Right cardiac atrium (tissue), 5 donors: ENCODE results near the gene SLC25A53. TPM values are rescaled to one million over a fixed set of nuclear protein-coding genes. Genes with fewer than 3 reads are reported as not detected.
"Not testable (repeated sequence)": the region's sequence is repeated elsewhere in the genome, so short reads cannot be mapped to it uniquely, and the experiment has no call there.

Experiments used
- ATAC-seq, 2 donors: fragments of 200-7000 bp; cut with Tn5 transposase; one replicate each; pipeline versions ENCODE4 v1.8.0 to v1.9.1; 2020; ENCODE audit warnings: moderate library complexity in 2 of 2, mild to moderate bottlenecking in 1 of 2
- DNase-seq, 3 donors: peaks; one replicate each; pipeline ENCODE4 v3.0.0-alpha.2; 2020
- H3K27ac ChIP-seq: one replicate; pipeline ENCODE4 v1.5.1; 2013; ENCODE audit warnings: mild to moderate bottlenecking, low read length, control low read depth, moderate library complexity
- H3K27me3 ChIP-seq: one replicate; pipeline ENCODE4 v1.6.1; 2013; ENCODE audit not compliant: control insufficient read depth, insufficient read depth
- H3K4me1 ChIP-seq: one replicate; pipeline ENCODE4 v1.6.1; 2013; ENCODE audit warnings: low read length; ENCODE audit not compliant: control insufficient read depth, insufficient read depth
- H3K4me3 ChIP-seq: one replicate; pipeline ENCODE4 v1.5.1; 2013; ENCODE audit warnings: low read length, control low read depth
- H3K9me3 ChIP-seq: one replicate; pipeline ENCODE4 v1.6.1; 2013; ENCODE audit warnings: low read length; ENCODE audit not compliant: control insufficient read depth
- WGBS: extraction: QIAGEN DNeasy Blood & Tissue Kit; methylation state at CpG from one replicate; pipeline ENCODE4 v1.1.7; 2013; 5-methylcytosine and 5-hydroxymethylcytosine counted together
- intact Hi-C, 4 donors: fragments of 100-400 bp; cut with DNase I; formaldehyde crosslinking; loops; one replicate each; pipeline versions ENCODE4 v1.11.0 to v1.14.0; 2022 to 2023
- polyA plus RNA-seq: library from polyadenylated mRNA; stranded (reverse); fragments of 200-250 nt; gene quantifications from one replicate; pipeline ENCODE4 v1.2.3, GENCODE V29; 2013
- total RNA-seq, 4 donors: library from RNA; stranded (reverse); fragmentation: NEBNext Ultra II Directional; extraction: Animal tissue kit (Norgen Biotek cat#: 25700); gene quantifications; one replicate each; pipeline ENCODE4 v1.2.1, GENCODE V29; 2021
- donor health status: healthy with polysubstance abuse.
- donor health status: DM: no; HTN: yes; CAD: no.
- donor health status: DM: no; HTN: no; CAD: no.
- donor health status: DM: no; HTN: yes; CAD: no; lungs with severe emphysema.
- donor health status: DM: yes; HTN: yes; CAD: no.

SLC25A53 gene
- total and polyA plus RNA-seq, 5 donors, result 7.8 to 14.7 (median 12.4) TPM

DNA sequence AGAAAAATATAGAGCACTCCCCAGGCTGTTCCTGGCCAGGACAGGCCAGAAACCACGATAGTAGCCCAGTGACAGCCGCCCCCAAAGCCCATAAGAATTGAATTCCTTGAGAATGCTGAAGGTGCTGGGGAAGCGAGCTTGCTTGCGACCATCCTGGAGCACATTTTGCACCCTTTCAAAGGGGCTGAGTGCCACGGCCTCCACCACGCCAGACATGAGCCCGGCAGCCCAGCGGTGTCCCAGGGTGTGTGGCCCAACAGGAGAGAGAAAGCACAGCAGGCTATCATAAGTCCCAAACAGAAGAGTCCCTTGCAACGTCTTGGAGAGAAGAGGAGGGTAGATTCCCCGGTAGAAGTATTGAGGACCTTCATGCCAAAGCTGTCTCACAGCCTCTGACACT lies 52.1 kb downstream of the SLC25A53 start:
- no peaks in the 10 kb centered on the region for H3K27me3 ChIP-seq

DNA sequence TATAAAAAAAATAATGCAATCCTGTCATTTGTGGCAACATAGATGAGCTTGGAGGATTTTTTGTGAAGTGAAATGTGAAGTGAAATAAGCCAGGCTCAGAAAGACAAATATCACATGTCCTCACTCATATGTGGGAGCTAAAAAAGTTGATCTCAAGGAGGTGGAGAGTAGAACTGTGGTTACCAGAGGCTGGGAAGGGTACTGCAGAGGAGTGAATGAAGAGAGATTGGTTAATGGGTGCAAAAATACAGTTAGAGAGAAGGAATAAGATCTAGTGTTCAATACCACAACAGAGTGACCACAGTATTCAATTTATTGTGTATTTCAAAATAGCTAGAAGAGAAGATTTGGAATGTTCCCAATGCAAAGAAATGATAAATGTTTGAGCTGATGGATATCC lies 57.9 kb downstream of the SLC25A53 start:
- intact Hi-C loops, result loop anchor here in 1 of 4 donors (1.0 kb wide), 1 partner anchor 37 kb away; no protein-coding TSS in a partner anchor
- H3K27me3 ChIP-seq, result no peaks in the 10 kb centered on the region

More for the DNA sequence above, 52.1 kb downstream of the SLC25A53 start:
- DNase-seq, result no peak
- no peaks in the 10 kb centered on the region for H3K9me3 ChIP-seq
- no peaks in the 10 kb centered on the region for H3K4me1 ChIP-seq
- intact Hi-C loops, result no loop called here
- H3K27ac ChIP-seq, result no peak overlapping the region
- WGBS, result 94% methylated on average over 10 of the region's 10 CpGs
- no peak overlapping the region for H3K4me3 ChIP-seq
- ATAC-seq, result no peak

DNA sequence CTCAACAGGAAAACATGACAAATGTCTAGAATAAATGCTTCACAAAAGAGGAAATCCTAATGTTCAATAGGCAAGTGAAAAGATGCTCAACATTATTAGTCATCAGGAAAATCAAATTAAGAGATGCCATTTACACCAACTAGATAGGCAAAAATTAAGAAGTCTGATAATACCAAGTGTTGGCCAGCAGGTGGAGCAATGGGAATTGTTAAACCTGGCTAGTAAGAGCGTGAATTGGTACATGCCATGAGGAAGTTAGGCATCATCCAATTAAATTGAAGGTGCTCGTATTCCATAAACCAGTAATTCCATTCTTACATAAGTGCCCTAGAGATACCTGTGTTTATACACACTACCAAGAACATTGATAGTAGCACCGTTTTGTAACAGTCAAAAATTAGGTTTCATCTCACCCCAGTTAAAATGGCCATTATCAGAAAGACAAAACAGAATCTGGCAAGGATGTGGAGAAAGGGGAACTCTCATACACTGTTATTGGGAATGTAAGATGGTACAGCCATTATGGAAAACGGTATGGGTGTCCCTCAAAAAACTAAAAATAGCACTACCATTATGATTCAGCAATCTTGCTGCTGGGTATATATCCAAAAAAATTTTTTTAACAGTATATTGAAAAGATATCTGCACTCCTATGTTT lies 58.5 kb downstream of the SLC25A53 start:
- Histone ChIP-seq H3K4me1 (no peaks in the 10 kb centered on the region), H3K9me3 (no peaks in the 10 kb centered on the region), H3K4me3 (no peak overlapping the region), H3K27me3 (no peaks in the 10 kb centered on the region), H3K27ac (no peak overlapping the region)
- intact Hi-C loops, result loop anchor here in 1 of 4 donors (1.0 kb wide), 1 partner anchor 38 kb away; no protein-coding TSS in a partner anchor
- ATAC-seq (peak in 1 of 2 donors; percentile 73), DNase-seq (peak in 2 of 3 donors; percentile 37 to 46)
- WGBS, result under 1% methylated on average over 4 of the region's 4 CpGs

More for the DNA sequence above, 57.9 kb downstream of the SLC25A53 start:
- Histone ChIP-seq H3K4me3 (no peak overlapping the region), H3K4me1 (no peaks in the 10 kb centered on the region), H3K9me3 (no peaks in the 10 kb centered on the region), H3K27ac (no peak overlapping the region)
- ATAC-seq (no peak), DNase-seq (no peak)

DNA sequence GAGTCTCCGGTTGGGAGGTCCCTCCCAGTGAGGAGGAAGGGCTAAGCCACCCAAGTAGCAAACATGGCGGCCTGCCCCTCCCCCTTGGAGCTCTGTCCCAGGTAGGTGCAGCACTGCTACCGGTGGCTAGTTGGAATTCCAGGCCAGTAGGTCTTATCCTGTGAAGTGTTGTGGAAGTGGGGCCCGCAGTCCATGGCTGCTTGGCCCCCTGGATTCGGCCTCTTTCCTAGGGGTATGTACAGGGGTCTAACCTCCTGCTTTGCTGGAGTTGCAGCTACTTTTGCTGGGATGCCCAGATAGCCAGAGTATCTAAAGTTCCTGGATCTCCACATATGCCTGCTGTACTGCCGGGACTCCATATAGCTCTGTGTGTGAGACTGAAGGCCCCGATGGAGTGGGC lies 70.9 kb downstream of the SLC25A53 start:
- DNase-seq (no peak), ATAC-seq (no peak)
- WGBS, result 85% methylated on average over 7 of the region's 7 CpGs
- intact Hi-C loops, result no loop called here
- no peaks in the 10 kb centered on the region for H3K9me3 ChIP-seq
- no peaks in the 10 kb centered on the region for H3K4me1 ChIP-seq
- no peak overlapping the region for H3K27ac ChIP-seq
- no peak overlapping the region for H3K4me3 ChIP-seq
- no peaks in the 10 kb centered on the region for H3K27me3 ChIP-seq

DNA sequence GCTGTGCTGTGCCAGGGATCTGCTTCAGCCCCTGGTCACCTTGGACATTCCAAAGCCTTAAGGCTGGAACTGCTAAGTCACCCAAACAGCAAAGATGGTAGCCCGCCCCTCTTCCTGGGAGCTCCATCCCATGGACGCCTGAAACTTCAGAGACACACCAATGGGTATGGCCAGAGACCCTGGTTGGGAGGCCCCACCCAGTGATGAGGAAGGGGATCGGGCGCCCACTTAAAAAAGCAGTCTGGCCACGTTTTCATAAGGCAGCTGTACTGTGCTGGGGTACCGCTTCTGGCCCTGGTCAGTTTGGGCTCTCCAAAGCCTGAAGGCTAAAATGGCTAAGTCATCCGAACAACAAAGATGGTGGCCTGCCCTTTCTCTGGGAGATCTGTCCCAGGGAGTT lies 71.3 kb downstream of the SLC25A53 start:
- H3K27me3 ChIP-seq, result no peaks in the 10 kb centered on the region
- H3K4me1 ChIP-seq, result no peaks in the 10 kb centered on the region
- 90% methylated on average over 7 of the region's 7 CpGs for WGBS
- intact Hi-C loops, result no loop called here
- no peak overlapping the region for H3K4me3 ChIP-seq
- peak in 1 of 3 donors; percentile 31 for DNase-seq
- no peak for ATAC-seq
- no peaks in the 10 kb centered on the region for H3K9me3 ChIP-seq
- no peak overlapping the region for H3K27ac ChIP-seq

DNA sequence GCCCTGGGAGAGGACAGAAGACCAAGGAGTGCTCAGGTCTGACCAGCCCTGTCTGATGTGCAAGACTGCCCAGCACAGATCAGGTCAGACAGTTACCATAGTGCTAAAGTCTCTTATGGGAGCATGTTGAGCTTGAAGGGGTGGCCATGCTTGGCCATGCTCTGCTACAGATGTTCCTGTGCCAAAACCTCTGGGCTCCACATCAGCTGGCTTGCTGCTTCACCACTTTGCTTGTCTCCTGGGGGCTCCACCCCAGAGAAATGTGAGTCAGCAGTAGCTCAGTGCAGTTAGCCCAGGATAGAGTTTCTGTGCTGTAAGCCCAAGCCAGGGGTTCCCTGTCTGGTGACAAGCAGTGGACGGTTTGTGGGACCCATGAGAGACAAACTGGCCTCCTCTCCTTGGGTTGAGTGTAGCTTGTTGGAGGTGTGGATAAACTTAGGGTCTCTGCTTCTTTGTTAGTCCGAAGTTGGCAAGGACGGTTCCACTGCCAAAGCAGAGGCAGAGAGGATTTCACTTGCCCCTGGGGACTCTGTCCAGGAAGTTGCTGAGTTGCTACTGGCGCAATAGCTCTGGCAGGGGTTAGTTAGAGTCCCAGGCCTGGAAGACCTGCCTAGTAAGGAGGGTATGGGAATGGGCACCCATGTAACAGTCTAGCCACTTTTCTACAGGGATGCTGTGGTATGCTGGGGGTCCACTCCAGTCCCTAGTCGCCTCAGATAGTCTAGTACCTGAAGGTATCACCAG lies 72.1 kb downstream of the SLC25A53 start:
- 47% methylated on average over 5 of the region's 5 CpGs for WGBS

GRCh38 chrX:104084063-104084462 lies 72.7 kb downstream of the SLC25A53 start:
- intact Hi-C loops, result no loop called here
- no peaks in the 10 kb centered on the region for H3K4me1 ChIP-seq
- ATAC-seq (no peak), DNase-seq (peak in 1 of 3 donors; percentile 38)
- H3K27ac ChIP-seq, result no peak overlapping the region
- H3K4me3 ChIP-seq, result no peak overlapping the region
- no peaks in the 10 kb centered on the region for H3K9me3 ChIP-seq
- WGBS, result 90% methylated on average over 4 of the region's 4 CpGs
- H3K27me3 ChIP-seq, result no peaks in the 10 kb centered on the region

More for the DNA sequence above, 72.1 kb downstream of the SLC25A53 start:
- Histone ChIP-seq H3K27me3 (no peaks in the 10 kb centered on the region), H3K27ac (no peak overlapping the region), H3K4me1 (no peaks in the 10 kb centered on the region), H3K9me3 (no peaks in the 10 kb centered on the region), H3K4me3 (no peak overlapping the region)
- intact Hi-C loops, result no loop called here
- DNase-seq (peak; percentile 27 to 54 (median 39)), ATAC-seq (peak in 1 of 2 donors; percentile 45)

- H3K4me3 ChIP-seq, DNase-seq, intact Hi-C loops, ATAC-seq, H3K27me3 ChIP-seq, H3K9me3 ChIP-seq, H3K4me1 ChIP-seq, H3K27ac ChIP-seq: not testable (repeated sequence)
- WGBS, result no CpG with 5 or more reads among the region's 6 CpGs
Observed at GRCh38 chrX:104077854-104078253, 79.0 kb downstream of the SLC25A53 start.

DNA sequence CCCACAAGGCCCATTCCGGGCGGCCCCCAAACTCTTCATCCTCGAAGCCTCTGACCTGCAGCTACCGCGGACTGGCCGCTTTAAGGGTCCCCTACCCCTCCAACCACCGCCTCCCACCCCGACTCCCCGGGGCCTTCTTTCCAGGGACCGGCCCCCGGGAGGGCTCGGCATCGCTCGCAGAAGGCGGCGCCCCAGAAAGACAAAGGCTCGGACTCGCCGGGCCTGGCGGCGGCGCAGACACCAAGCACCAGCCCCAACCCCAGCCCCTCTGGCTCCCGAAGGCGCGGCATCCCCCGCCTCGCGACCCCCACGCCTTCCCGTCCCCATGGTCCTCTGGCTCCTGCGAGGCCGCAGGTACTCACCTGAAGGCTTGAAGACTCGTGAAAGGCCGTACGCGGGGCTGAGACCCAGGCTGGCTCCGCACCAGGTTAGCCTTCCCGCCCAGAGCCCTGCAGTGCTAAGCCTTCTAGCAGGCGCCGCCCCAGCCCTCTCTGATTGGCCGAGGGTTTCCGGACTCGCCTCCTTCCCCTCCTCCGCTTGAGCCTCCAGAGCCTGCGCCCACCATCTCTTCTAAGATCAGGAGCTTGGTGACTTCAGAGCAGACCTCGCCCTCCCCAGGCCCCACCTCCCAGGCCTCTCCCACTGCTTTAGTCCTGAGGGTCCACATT lies 80.9 kb downstream of the SLC25A53 start, which contains the start of gene TMSB15C:
Gene TMSB15C (minus strand): TSS at position 459 of the 668 bp plus-strand sequence.
- intact Hi-C loops, H3K4me3 ChIP-seq, H3K4me1 ChIP-seq, H3K27ac ChIP-seq, H3K9me3 ChIP-seq, DNase-seq, H3K27me3 ChIP-seq: not testable (repeated sequence)
- WGBS, result no CpG with 5 or more reads among the region's 46 CpGs
- ATAC-seq, result peak; percentile 90 to 94

DNA sequence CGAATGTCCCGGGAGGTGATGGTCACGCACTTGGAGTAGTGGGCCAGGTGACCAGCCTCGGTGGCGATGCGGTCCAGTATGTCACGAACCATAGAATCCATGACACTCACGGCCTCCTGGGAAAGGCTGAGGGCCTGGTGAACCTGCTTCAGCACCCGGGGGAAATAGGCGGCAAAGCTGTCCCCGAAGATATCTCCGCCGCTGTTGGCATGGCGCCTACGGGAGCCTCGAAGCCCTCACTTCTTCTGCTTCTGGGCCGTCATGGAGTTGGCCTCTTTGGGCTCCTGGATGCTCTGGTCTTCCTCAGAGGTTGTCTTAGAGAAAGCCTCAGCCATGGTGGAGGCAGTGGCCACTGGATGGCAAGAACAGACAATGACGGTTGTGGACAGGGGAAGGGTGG lies 94.2 kb downstream of the SLC25A53 start:
- WGBS, result 96% methylated on average over 8 of the region's 18 CpGs

DNA sequence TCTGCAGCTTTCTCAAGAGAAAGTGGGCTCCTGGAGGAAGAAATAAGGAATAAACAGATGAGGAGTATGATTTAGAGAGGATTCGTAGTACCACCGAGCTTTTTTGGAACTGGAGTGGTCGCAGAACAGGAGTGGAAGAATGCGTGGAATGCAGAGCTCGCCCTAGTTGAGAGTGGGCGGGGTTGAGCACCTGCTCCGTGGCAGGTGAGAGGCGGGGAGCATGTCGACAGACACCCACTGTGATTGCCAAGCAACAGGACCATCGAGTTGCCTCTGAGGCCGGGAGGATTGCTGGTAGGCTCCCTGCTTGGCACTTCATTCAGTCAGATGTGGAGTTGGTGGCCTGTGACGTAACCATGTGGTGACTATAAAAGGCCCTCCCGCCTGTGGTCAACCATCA lies 101.9 kb downstream of the SLC25A53 start:
- WGBS, result no CpG with 5 or more reads among the region's 13 CpGs
- H3K27me3 ChIP-seq, H3K27ac ChIP-seq, H3K4me1 ChIP-seq, ATAC-seq, H3K9me3 ChIP-seq, H3K4me3 ChIP-seq, DNase-seq, intact Hi-C loops: not testable (repeated sequence)

More for the DNA sequence above, 94.2 kb downstream of the SLC25A53 start:
- ATAC-seq, H3K4me3 ChIP-seq, H3K9me3 ChIP-seq, intact Hi-C loops, H3K27me3 ChIP-seq, H3K4me1 ChIP-seq, H3K27ac ChIP-seq, DNase-seq: not testable (repeated sequence)
